ENCODE data around the gene PUS1.

DNA sequence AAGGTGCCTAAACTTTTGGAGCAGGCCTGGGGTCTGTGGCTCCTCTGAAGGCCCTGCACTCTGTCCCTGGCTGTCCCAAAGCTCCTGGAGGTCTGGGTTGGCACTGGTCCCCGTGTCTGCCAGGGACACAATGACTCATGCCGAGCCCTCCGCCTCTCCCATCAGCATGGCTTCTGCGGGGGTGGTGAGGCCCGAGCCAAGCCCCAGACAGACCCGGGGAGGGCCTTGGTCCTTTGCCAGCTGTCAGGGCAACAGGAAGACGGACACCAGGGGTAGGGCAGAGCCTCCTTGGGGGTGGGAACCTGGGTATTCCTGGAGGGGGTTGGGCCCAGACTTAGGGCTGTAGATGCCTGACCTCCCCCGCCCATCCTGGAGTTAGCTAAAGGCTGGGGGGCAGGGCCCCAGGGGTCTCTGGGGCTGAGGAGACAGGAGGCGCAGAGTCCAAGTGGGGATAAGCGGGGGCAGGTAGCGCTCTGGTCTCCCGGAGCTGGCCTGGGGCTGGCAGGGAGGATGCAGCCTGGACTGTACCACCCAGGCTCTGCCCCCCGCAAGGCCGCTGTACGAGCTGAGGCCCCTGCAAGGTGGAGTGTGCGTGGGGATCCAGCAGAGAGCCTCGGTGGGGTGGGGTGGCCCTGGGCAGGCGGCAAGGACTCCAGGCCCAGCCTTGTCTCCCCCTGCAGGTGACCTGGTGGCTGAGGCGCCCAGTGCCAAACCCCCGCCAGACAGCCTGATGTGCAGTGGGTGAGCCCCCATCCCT, 16.4 kb upstream of the PUS1 start:
- TF ChIP-seq, protein P1, sequence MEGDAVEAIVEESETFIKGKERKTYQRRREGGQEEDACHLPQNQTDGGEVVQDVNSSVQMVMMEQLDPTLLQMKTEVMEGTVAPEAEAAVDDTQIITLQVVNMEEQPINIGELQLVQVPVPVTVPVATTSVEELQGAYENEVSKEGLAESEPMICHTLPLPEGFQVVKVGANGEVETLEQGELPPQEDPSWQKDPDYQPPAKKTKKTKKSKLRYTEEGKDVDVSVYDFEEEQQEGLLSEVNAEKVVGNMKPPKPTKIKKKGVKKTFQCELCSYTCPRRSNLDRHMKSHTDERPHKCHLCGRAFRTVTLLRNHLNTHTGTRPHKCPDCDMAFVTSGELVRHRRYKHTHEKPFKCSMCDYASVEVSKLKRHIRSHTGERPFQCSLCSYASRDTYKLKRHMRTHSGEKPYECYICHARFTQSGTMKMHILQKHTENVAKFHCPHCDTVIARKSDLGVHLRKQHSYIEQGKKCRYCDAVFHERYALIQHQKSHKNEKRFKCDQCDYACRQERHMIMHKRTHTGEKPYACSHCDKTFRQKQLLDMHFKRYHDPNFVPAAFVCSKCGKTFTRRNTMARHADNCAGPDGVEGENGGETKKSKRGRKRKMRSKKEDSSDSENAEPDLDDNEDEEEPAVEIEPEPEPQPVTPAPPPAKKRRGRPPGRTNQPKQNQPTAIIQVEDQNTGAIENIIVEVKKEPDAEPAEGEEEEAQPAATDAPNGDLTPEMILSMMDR (conservative IDR thresholded peaks at IDR 0.05; ENCODE audit: low read length): no peak
- TF ChIP-seq EZH2phosphoT487 (IDR thresholded peaks at IDR 0.05; ENCODE audit: borderline replicate concordance, low read depth, low read length): no peak
